Adrenal gland (tissue), 5 donors: ENCODE results near the gene HOXA3.

Source experiments
- CTCF ChIP-seq, 6 experiments: fragments of 450-650 bp in 4 of 6; fragments of 200-600 bp in 2 of 6; sonication (generic) in 1 of 6; IDR thresholded peaks; 1 replicate in 5 of 6; 2 replicates in 1 of 6; pipeline versions ENCODE4 v1.5.1 to v1.8.0; 2016 to 2021; ENCODE audit warnings: antibody characterized with exemption in 6 of 6, mild to moderate bottlenecking in 2 of 6, moderate library complexity in 1 of 6
- POLR2A ChIP-seq, 2 donors: fragments of 450-650 bp; IDR thresholded peaks; one replicate each; pipeline ENCODE4 v1.6.1; 2017; ENCODE audit warnings: antibody characterized with exemption in 2 of 2, mild to moderate bottlenecking in 2 of 2, moderate library complexity in 1 of 2
- donor health status: DM: no; HTN: no; CAD: no.

- TF ChIP-seq CTCF (IDR thresholded peaks at IDR 0.05) (no peak), POLR2A (IDR thresholded peaks at IDR 0.05) (no peak)
Measured at GRCh38 chr7:27138472-27138871, 13.9 kb downstream of the HOXA3 start.
